GM19240 (cell line): Measurements from ENCODE around the gene UPK1A.
"Not testable (repeated sequence)": the region's sequence is repeated elsewhere in the genome, so short reads cannot be mapped to it uniquely, and the experiment has no call there.

Source experiments
- DNase-seq: peaks from one replicate; pipeline ENCODE4 v3.0.0; 2011; ENCODE audit warnings: low spot score; ENCODE audit not compliant: insufficient read length

Gene UPK1A

GRCh38 chr19:35689836-35690235 lies 23.5 kb downstream of the UPK1A start:
- no peak for DNase-seq

- DNase-seq: not testable (repeated sequence)
Measured at GRCh38 chr19:35691106-35691505, 24.8 kb downstream of the UPK1A start.

GRCh38 chr19:35692010-35692409 lies 25.7 kb downstream of the UPK1A start:
- no peak for DNase-seq

- DNase-seq: no peak
Measured at GRCh38 chr19:35693422-35693821, 27.1 kb downstream of the UPK1A start.

- peak; percentile 85 for DNase-seq
Measured at GRCh38 chr19:35693835-35694599, 27.7 kb downstream of the UPK1A start.

- DNase-seq: no peak
Measured at GRCh38 chr19:35695895-35696422, 29.6 kb downstream of the UPK1A start.

GRCh38 chr19:35696835-35697234 lies 30.5 kb downstream of the UPK1A start:
- no peak for DNase-seq

- DNase-seq: peak; percentile 72
Measured at GRCh38 chr19:35702223-35703012, 36.1 kb downstream of the UPK1A start.

- no peak for DNase-seq
Measured at GRCh38 chr19:35703343-35703742, 37.0 kb downstream of the UPK1A start.

- DNase-seq: no peak
Measured at GRCh38 chr19:35704218-35704617, 37.9 kb downstream of the UPK1A start, which contains the start of gene ZBTB32. ZBTB32 (plus strand) TSS chr19:35704558; CDS start chr19:35714627, 10,069 bp downstream.

- DNase-seq: no peak
Measured at GRCh38 chr19:35708391-35708790, 42.1 kb downstream of the UPK1A start.

GRCh38 chr19:35710784-35711723 lies 44.7 kb downstream of the UPK1A start:
- DNase-seq: no peak

GRCh38 chr19:35712567-35713505 lies 46.5 kb downstream of the UPK1A start:
- no peak for DNase-seq

GRCh38 chr19:35713506-35713850 lies 47.2 kb downstream of the UPK1A start:
- DNase-seq: no peak

GRCh38 chr19:35713904-35714495 lies 47.7 kb downstream of the UPK1A start:
- DNase-seq: no peak

GRCh38 chr19:35714601-35715354 lies 48.5 kb downstream of the UPK1A start:
- DNase-seq: no peak

GRCh38 chr19:35715355-35715809 lies 49.1 kb downstream of the UPK1A start:
- DNase-seq: no peak

- no peak for DNase-seq
Measured at GRCh38 chr19:35715981-35716800, 49.9 kb downstream of the UPK1A start.
